ENCODE results near the gene UBXN1.

GRCh38 chr11:62726156-62726914 lies 47.5 kb upstream of the UBXN1 start:
- no peak for TF ChIP-seq CTCF (conservative IDR thresholded peaks at IDR 0.05; ENCODE audit: low read length)
- no peak for TF ChIP-seq EZH2phosphoT487 (IDR thresholded peaks at IDR 0.05; ENCODE audit: borderline replicate concordance, low read depth, low read length)
